ENCODE measurements around the gene GRID1.

The GRID1 gene

DNA sequence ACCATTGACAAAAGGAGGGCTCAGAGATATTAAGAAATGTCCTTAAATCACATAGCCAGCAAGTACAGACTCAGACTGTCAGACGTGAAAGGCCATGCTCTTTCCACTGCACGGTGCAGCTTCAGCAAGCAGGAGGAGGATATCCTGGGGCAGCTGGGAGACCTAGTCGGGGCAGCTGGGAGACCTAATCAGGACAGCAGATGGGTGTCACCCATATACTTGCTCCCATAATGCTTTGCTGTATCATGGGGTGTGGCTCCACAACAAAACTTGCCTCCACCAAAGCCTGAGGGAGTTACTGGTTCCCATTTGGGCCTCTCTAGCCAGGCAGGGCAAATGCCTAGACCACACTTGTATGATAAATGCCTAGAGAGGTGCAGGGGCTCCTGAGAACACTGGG, 55.4 kb downstream of the GRID1 start:
- H3K27ac Mint-ChIP-seq, result no peak overlapping the region
- ATAC-seq, result no peak

DNA sequence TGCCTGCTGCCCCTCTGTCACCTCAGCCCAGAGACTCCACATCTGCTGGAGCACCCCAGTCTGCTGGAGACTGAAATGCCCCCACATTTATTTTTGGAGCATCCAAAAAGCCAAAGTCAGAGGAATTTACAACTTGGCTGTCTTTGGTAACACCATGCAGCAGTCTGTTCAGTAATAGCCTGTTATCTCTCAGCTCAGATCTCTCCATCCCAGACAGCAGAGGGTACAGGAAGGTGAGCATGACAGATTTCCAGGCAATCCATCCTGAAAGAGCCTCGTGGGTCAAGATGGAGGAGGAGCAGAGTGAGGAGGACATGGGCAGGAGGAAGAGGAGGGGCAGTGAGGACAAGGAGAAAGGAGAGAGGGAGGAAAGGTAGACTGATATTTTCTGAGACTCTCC, 55.9 kb downstream of the GRID1 start:
- no peak for DNase-seq
- H3K4me3 Mint-ChIP-seq, result no peak overlapping the region
- H3K9me3 Mint-ChIP-seq, result no peaks in the 10 kb centered on the region
- no peak for ATAC-seq
- no peaks in the 10 kb centered on the region for H3K4me1 Mint-ChIP-seq
- no peak overlapping the region for H3K27ac Mint-ChIP-seq
- peaks cover 22% of the 10 kb centered on the region for H3K27me3 Mint-ChIP-seq

More for the DNA sequence above, 55.4 kb downstream of the GRID1 start:
- peaks cover 22% of the 10 kb centered on the region for H3K27me3 Mint-ChIP-seq
- H3K4me3 Mint-ChIP-seq, result no peak overlapping the region
- no peaks in the 10 kb centered on the region for H3K9me3 Mint-ChIP-seq
- no peaks in the 10 kb centered on the region for H3K4me1 Mint-ChIP-seq
- DNase-seq, result no peak

DNA sequence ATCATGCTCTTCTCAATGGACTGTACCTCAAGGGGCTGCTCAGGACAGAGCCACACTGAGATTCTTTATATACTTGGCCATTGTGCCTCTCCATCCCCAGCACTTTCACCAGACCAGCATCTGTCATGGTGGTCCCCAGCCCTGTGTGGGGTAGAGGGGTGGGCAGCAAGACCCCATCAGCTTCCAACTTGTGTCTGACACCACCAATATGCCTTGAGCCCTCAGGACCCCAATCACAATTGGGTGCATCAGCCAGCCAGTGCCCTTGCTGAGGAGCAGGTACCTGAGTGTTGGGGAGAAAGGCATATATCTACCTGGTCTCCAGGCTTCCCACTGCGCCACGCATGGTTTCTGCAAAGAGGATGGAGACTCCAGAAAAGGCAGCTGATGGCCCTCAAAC, 56.3 kb downstream of the GRID1 start:
- Mint-ChIP-seq H3K9me3 (no peaks in the 10 kb centered on the region), H3K4me1 (no peaks in the 10 kb centered on the region), H3K4me3 (no peak overlapping the region), H3K27ac (no peak overlapping the region), H3K27me3 (peaks cover 26% of the 10 kb centered on the region)
- ATAC-seq (no peak), DNase-seq (no peak)

DNA sequence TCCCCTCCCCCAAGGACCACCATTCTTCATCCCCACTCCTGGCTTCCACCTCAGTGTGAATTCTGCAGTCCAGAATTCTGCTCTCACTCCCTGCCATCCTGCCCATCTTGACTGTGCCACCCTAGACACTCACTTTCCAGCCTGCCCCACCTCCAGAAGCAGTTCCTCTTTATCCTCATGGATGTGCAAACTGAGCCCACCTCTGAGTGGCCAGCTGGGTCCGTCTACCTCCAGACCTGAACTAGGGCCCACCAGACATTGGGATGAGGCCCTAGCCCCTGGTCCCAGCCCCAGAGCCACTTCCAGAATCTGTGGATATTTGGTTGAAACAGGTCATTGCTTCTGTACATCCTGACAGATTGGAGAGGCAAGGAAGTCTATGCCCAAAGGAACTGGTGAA, 58.5 kb downstream of the GRID1 start:
- H3K27ac Mint-ChIP-seq, result no peak overlapping the region
- DNase-seq (no peak), ATAC-seq (no peak)
- H3K9me3 Mint-ChIP-seq, result no peaks in the 10 kb centered on the region
- no peaks in the 10 kb centered on the region for H3K4me1 Mint-ChIP-seq
- H3K4me3 Mint-ChIP-seq, result no peak overlapping the region
- peaks cover 40% of the 10 kb centered on the region for H3K27me3 Mint-ChIP-seq

DNA sequence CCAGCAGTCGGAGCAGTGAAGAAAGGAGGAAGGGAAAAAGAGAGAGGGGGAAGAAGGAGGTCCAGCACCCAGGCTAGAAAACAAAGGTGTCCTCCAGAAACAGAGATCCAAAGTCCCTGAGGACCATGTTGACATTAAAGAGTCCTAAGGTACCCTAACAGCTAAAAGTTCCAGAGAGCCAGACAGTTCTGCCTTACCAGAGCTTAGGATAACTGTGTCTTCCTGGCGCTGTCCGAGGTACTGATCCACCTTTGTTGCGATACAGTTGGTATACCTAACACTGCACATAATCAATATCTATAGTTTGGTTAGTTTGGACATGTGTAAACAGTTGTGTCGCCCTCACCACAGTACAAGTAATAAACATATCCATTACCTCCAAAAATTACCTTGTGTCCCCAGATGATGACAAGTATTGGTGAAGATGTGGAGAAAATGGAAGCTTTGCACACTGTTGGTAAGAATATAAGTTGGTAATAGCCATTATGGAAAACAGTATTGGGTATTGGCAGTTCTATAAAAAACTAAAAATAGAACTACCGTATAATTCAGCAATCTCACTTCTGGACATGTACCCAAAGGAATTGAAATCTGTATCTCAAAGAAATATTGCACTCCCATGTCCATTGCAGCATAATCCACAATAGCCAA, 59.8 kb downstream of the GRID1 start:
- DNase-seq (no peak), ATAC-seq (no peak)
- Mint-ChIP-seq H3K27ac (no peak overlapping the region), H3K27me3 (peaks cover 45% of the 10 kb centered on the region), H3K4me1 (no peaks in the 10 kb centered on the region), H3K9me3 (no peaks in the 10 kb centered on the region), H3K4me3 (no peak overlapping the region)

DNA sequence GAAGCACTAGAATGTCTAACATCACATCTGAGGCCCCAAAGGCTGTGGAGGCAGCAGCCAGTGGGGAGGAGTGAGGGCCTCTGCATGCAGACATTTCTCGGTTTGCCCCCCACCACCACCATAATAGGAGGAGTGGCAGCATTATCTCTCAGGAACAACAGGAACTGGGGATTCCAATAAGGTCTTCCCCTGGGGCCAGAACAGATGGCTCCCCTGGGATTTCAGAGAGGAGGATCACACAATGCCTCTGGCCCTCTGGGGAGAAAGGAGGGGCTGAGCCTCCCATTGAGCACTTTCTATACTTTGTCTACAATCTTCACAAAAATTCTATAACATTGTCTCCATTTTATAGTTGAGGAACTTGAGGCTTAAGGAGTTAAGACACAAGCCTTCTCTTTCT, 61.1 kb downstream of the GRID1 start:
- DNase-seq (no peak), ATAC-seq (no peak)
- Mint-ChIP-seq H3K9me3 (no peaks in the 10 kb centered on the region), H3K27ac (no peak overlapping the region), H3K4me3 (no peak overlapping the region), H3K4me1 (no peaks in the 10 kb centered on the region), H3K27me3 (peaks cover 46% of the 10 kb centered on the region)

DNA sequence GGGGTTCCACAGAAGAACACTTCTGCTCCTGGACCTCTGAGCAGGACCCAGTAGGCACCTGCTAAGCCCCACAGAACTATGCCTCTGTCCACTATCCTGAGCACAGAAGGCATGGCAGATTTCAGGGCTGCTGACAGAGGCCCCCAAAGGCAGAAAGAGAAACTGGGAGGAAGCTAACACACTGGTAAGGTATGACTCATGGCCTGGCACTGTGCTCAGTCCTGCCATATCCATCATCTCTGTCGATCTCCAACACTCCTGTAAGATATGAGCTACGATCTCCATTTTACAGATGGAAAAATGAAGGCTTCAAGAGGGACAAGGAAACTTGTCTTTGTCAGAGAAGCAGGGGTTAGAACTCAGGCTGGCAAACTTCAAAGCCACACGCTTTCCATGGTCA, 62.2 kb downstream of the GRID1 start:
- Mint-ChIP-seq H3K27me3 (peaks cover 38% of the 10 kb centered on the region), H3K27ac (no peak overlapping the region), H3K4me1 (no peaks in the 10 kb centered on the region)

DNA sequence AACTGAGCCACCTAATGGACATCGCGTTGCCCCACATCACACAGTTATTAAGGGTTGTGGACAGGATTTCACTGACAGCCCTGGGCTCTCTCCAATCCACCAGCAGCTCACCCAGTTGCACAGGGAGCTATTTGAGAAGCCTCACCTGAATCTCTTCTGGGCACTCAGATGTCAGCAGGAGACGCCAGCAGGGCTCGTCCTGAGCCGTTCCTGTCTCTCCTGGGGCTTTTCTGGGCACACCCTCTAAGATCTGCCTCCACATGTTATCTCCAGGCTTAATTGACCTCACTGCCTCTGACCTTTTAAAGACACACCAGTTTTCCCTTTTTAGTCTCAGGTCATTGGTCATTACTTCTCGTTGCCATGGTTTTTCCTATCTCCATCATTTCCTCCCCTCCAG, 63.0 kb downstream of the GRID1 start:
- Mint-ChIP-seq H3K9me3 (no peaks in the 10 kb centered on the region), H3K27me3 (peaks cover 38% of the 10 kb centered on the region), H3K4me1 (no peaks in the 10 kb centered on the region), H3K4me3 (no peak overlapping the region), H3K27ac (no peak overlapping the region)
- DNase-seq (no peak), ATAC-seq (no peak)

More for the DNA sequence above, 62.2 kb downstream of the GRID1 start:
- no peaks in the 10 kb centered on the region for H3K9me3 Mint-ChIP-seq
- peak; percentile 21 for ATAC-seq
- no peak overlapping the region for H3K4me3 Mint-ChIP-seq
- no peak for DNase-seq

DNA sequence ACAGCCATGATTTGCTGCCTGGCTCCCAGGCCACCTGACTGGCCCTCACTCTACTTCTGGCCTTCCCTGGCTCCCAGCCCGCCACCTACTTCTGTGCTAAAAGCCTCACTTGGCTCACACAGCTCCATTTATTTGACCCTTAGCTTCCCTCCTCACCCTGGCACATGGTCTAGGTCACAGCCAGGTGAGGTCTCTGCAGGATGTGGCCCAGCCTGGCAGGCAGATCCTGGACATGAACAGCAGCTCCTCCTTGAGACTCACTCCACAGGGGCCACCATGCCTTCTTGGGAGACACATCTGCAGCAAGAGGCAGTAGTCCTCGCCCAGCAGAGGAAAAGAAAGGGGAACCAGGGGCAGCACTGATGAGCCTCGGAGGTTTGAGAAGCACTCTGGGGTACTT, 64.6 kb downstream of the GRID1 start:
- H3K27me3 Mint-ChIP-seq, result peaks cover 31% of the 10 kb centered on the region
- no peak for ATAC-seq
- peak in 1 of 2 donors; percentile 0 for DNase-seq

DNA sequence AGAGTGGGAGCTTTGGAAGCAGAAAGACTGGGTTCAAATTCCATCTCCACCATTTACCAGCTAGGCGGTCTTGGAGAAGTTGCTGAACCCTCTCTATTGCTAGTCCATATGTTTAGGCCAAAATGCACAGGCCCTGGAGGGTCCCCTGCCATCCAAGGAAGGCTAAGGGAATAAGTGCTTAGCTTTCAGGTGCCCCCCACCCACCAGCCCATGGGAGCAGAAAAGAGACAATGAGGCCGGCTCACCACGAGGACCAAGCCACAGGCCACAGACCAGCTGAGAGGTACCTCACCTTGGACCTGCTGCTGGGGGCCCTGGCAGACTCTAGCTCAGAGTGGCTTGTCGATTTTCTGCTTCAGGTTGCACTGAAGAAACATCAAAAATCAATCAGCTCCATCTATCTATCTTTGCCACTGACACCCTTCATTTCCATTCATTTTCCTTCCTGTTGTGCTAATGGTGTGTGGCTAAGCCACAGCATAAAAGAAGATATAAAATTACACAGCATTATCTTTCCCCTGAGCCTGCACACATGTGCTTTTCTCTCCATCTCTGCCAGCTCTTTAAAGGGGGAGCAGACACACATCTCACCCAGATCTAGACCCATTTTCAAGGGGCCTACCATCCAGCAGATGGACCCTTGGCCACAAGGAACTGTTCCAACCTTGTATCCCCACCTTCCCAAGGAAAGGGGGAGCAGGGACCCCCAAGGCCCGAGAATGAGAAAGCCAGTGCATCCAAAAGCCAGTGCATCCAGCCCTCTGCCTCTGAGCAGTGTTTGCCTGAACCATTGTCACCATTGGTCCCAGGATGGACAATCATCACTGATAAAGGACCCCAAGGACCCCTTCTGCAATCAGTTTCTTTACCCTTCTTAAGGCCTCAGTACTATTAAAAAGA, 65.4 kb downstream of the GRID1 start:
- Mint-ChIP-seq H3K27me3 (peaks cover 31% of the 10 kb centered on the region), H3K27ac (peak overlapping the region in 1 of 2 donors; percentile 85), H3K4me3 (no peak overlapping the region), H3K4me1 (no peaks in the 10 kb centered on the region), H3K9me3 (no peaks in the 10 kb centered on the region)
- DNase-seq, result peak in 1 of 2 donors; percentile 4
- no peak for ATAC-seq

More for the DNA sequence above, 64.6 kb downstream of the GRID1 start:
- H3K4me1 Mint-ChIP-seq, result no peaks in the 10 kb centered on the region
- no peak overlapping the region for H3K4me3 Mint-ChIP-seq
- H3K27ac Mint-ChIP-seq, result no peak overlapping the region
- no peaks in the 10 kb centered on the region for H3K9me3 Mint-ChIP-seq

DNA sequence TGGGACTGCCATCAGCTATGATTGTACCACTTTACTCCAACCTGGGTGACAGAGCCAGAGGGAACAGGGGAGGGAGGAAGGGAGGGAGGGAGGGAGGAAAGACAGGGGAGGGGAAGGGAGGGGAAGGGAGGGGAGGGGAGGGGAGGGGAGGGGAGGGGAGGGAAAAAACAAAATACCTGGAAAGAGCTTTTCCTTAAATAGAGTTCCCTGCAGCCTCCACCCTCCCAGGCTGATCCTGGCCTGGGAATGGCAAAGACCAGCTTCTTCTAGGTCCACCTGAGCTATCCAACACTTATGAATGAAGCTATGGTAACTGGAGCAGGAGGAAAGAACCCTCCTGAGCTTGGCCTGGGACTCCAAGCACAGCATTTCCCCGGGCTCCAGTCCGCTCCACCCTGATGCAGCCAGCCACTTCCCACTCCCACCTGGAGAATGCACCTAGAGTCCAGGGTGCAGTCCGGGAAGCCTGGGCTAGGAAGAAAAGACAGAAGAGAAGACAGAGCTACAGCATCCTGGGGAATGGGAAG, 66.1 kb downstream of the GRID1 start:
- ATAC-seq (no peak), DNase-seq (no peak)
- Mint-ChIP-seq H3K4me3 (no peak overlapping the region), H3K4me1 (no peaks in the 10 kb centered on the region), H3K27me3 (peaks cover 29% of the 10 kb centered on the region), H3K9me3 (no peaks in the 10 kb centered on the region), H3K27ac (no peak overlapping the region)

DNA sequence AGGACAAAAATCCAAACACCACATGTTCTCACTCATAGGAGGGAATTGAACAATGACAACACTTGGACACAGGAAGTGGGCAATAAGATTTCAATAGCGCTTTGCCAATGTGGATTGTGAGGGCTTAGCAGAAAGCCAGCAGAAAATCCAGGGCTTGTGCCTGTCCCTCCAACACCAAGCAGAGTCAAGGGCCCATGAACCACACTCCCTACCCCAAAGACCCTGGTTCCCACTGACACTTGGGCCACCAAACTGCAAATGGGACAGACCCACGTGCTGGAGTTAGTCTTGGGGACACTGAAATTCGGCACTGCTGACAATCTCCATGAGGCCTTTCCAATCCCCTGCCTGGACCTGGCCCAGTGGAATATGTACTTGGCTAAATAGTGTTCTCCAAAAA, 67.0 kb downstream of the GRID1 start:
- no peaks in the 10 kb centered on the region for H3K9me3 Mint-ChIP-seq
- no peaks in the 10 kb centered on the region for H3K4me1 Mint-ChIP-seq
- peaks cover 23% of the 10 kb centered on the region for H3K27me3 Mint-ChIP-seq
- no peak overlapping the region for H3K4me3 Mint-ChIP-seq
- H3K27ac Mint-ChIP-seq, result no peak overlapping the region
- ATAC-seq, result no peak
- no peak for DNase-seq

DNA sequence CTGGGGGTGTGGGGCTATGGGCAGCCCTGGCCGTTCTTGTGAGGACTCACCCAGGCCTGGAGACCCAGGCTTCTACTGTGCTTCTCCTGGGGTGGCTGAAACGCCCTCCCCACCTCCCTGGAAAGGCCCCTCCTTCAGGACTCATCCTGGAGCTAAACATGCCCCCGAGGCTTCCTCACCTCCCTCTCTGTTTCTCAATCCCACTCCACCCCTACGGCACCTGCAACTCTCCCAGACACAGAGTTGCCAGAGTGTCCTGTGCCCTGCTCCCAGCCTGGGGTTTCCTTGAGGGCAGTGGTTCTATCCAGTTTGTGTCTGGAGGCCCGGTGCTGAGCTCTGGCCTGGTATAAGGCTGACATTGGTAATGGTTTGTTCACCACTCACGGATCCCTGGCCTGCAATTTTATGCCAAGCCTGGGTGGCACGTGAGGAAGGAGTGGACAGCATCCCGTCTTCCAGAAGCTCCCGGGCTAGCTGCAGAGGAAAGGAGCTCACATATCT, 68.0 kb downstream of the GRID1 start:
- peaks cover 22% of the 10 kb centered on the region for H3K27me3 Mint-ChIP-seq
- ATAC-seq, result peak; percentile 25
- H3K27ac Mint-ChIP-seq, result no peak overlapping the region
- H3K9me3 Mint-ChIP-seq, result no peaks in the 10 kb centered on the region
- H3K4me3 Mint-ChIP-seq, result no peak overlapping the region
- H3K4me1 Mint-ChIP-seq, result no peaks in the 10 kb centered on the region
- peak in 1 of 2 donors; percentile 7 for DNase-seq

DNA sequence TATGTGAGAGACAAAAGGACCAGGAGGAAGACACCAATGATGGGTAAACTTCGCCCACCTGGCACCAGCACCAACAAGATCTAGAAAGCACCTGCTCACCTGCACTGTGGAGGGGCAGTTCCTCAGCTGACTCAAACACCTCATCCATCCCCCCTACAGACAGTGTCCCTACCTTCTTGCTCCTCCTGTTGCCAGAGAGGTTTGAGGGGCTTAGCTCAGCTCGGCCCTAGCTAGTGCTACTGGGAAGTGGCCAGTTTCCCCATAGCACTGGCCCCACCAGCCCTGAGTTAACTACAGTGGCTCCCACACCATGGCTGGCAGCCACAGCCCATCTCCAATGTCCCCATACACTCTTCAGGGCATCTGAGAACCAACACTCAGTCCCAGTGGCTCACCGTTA, 70.8 kb downstream of the GRID1 start:
- DNase-seq (peak in 1 of 2 donors; percentile 2), ATAC-seq (no peak)
- H3K4me1 Mint-ChIP-seq, result no peaks in the 10 kb centered on the region
- peaks cover 8% of the 10 kb centered on the region for H3K27me3 Mint-ChIP-seq
- no peak overlapping the region for H3K4me3 Mint-ChIP-seq
- H3K9me3 Mint-ChIP-seq, result no peaks in the 10 kb centered on the region
- H3K27ac Mint-ChIP-seq, result no peak overlapping the region

DNA sequence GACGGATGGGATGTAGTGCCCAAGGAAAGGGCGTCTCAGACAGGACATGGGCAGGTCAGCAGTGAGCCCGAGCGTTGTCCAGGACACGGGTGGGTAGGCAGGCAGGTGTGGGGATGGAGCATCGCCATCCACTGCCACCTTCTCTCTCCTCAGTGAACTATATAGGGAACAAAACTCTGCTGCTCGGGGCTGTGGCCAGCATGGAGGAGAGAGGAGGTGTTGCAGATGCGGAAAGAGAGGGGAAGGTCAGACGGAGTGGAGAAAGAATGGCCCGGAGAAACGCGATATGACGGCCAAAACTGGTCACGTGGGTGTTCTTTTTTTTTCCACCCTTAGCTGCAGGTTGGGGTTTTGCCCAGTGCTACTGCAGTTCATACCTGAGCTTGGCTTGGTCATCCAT, 71.2 kb downstream of the GRID1 start:
- Mint-ChIP-seq H3K27me3 (peaks cover 8% of the 10 kb centered on the region), H3K27ac (no peak overlapping the region), H3K9me3 (no peaks in the 10 kb centered on the region), H3K4me3 (no peak overlapping the region), H3K4me1 (no peaks in the 10 kb centered on the region)
- ATAC-seq (no peak), DNase-seq (no peak)
